Measurements from ENCODE around the gene CNTRL.

Gene CNTRL

GRCh38 chr9:121141306-121141705 lies 66.6 kb downstream of the CNTRL start:
- TF ChIP-seq GATA2 (IDR thresholded peaks at IDR 0.05; ENCODE audit: low read depth, low read length), result no peak
- TF ChIP-seq GATA3 (IDR thresholded peaks at IDR 0.05; ENCODE audit: low read depth, low read length), result no peak

- TF ChIP-seq GATA2 (IDR thresholded peaks at IDR 0.05; ENCODE audit: low read depth, low read length), result no peak
- no peak for TF ChIP-seq GATA3 (IDR thresholded peaks at IDR 0.05; ENCODE audit: low read depth, low read length)
Measured at GRCh38 chr9:121141706-121142105, 67.0 kb downstream of the CNTRL start.

- TF ChIP-seq GATA3 (IDR thresholded peaks at IDR 0.05; ENCODE audit: low read depth, low read length), result no peak
- no peak for TF ChIP-seq GATA2 (IDR thresholded peaks at IDR 0.05; ENCODE audit: low read depth, low read length)
Measured at GRCh38 chr9:121143771-121144170, 69.0 kb downstream of the CNTRL start.

DNA sequence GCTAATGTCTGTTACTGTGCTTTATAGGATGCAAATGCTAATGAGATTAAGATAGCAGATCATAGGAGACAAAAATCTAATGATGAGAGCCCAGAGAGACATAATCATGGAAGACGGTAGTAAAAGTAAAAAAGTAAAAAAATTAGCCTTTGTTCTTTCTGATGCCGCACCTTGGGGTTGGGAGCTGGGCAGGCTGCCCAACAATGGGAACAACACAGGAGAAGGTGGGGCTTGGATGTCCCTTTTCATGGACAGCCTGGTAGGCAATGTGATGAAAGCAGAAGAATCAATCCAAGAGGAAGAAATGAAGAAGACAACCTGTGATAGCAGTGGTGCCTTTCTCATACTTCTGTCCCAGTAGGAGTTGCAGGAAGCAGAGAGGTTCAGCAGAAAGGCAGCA lies 69.7 kb downstream of the CNTRL start:
- no peak for TF ChIP-seq GATA3 (IDR thresholded peaks at IDR 0.05; ENCODE audit: low read depth, low read length)
- no peak for TF ChIP-seq GATA2 (IDR thresholded peaks at IDR 0.05; ENCODE audit: low read depth, low read length)

DNA sequence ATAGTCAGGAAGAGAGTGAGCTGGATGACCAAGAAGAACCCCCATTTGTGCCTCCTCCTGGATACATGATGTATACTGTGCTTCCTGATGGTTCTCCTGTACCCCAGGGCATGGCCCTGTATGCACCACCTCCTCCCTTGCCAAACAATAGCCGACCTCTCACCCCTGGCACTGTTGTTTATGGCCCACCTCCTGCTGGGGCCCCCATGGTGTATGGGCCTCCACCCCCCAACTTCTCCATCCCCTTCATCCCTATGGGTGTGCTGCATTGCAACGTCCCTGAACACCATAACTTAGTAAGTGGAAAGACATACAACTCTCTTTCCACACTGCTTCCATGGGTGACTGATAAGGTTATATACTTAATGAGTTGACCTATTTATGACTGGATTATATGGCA lies 75.4 kb downstream of the CNTRL start:
- TF ChIP-seq GATA2 (IDR thresholded peaks at IDR 0.05; ENCODE audit: low read depth, low read length) (no peak), GATA3 (IDR thresholded peaks at IDR 0.05; ENCODE audit: low read depth, low read length) (no peak)

DNA sequence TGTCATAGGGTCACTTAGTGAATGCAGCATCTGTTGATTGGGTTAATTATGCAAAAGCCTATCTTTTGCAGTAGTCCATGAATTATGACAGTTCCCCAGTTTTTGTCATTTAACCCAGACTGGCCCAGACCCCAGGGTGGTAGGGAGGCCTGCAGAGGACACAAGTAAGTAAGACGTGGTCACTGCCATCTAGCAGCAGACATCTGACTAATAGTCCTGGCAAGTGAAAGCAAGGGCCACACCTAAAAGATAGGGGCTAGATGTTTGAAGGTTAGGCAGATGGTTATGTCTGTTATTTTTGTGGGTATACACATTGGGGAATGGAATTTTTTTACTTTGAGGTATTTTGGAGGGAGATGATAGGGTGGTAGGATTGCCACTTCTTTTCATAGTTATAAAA lies 78.9 kb downstream of the CNTRL start:
- TF ChIP-seq GATA2 (IDR thresholded peaks at IDR 0.05; ENCODE audit: low read depth, low read length) (no peak), GATA3 (IDR thresholded peaks at IDR 0.05; ENCODE audit: low read depth, low read length) (no peak)

GRCh38 chr9:121154782-121155181 lies 80.0 kb downstream of the CNTRL start:
- no peak for TF ChIP-seq GATA2 (IDR thresholded peaks at IDR 0.05; ENCODE audit: low read depth, low read length)
- no peak for TF ChIP-seq GATA3 (IDR thresholded peaks at IDR 0.05; ENCODE audit: low read depth, low read length)

GRCh38 chr9:121156263-121156731 lies 81.5 kb downstream of the CNTRL start:
- TF ChIP-seq GATA2 (IDR thresholded peaks at IDR 0.05; ENCODE audit: low read depth, low read length), result no peak
- TF ChIP-seq GATA3 (IDR thresholded peaks at IDR 0.05; ENCODE audit: low read depth, low read length), result no peak

- TF ChIP-seq GATA2 (IDR thresholded peaks at IDR 0.05; ENCODE audit: low read depth, low read length) (no peak), GATA3 (IDR thresholded peaks at IDR 0.05; ENCODE audit: low read depth, low read length) (no peak)
Measured at GRCh38 chr9:121157939-121158338, 83.2 kb downstream of the CNTRL start.

DNA sequence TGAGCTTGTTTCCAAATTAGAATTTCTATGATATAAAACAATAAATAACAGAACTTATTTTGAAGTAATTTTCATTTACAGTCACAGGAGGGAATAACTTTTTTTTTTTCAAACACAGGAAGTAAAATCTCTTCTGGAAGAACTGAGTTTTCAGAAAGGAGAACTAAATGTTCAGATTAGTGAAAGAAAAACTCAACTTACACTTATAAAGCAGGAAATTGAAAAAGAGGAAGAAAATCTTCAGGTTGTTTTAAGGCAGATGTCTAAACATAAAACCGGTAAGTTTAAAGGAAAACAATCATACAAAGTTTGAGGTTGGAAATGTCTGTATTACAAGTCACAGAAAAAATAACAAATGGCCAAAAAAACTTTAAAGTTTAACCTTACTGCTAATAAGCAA lies 85.3 kb downstream of the CNTRL start:
- TF ChIP-seq GATA2 (IDR thresholded peaks at IDR 0.05; ENCODE audit: low read depth, low read length) (no peak), GATA3 (IDR thresholded peaks at IDR 0.05; ENCODE audit: low read depth, low read length) (no peak)

- no peak for TF ChIP-seq GATA2 (IDR thresholded peaks at IDR 0.05; ENCODE audit: low read depth, low read length)
- TF ChIP-seq GATA3 (IDR thresholded peaks at IDR 0.05; ENCODE audit: low read depth, low read length), result no peak
Measured at GRCh38 chr9:121168052-121168451, 93.3 kb downstream of the CNTRL start.

DNA sequence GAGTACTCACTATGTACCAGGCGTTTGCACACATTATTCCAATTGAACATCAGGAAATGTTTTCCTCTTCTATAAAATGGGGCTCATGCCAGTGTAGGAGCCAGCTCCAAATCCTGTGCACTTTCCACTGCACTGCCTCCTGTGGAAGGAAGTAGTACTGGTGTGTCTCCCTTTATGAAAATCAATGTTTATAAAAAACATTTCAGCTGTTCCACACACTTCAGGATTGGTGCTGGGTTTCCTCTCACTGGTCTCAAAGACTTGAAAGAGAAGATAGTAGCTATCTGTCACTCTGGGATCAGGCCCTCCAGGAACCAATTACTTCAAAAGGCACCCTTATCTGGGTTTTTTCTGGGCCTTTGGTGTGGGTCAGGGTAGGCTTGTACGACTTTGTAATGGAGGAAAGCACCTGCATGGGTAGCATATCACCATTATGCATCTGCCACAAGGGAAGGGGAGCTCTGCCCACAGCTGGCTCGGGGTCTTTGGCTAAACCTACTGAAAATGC lies 94.4 kb downstream of the CNTRL start:
- TF ChIP-seq GATA2 (IDR thresholded peaks at IDR 0.05; ENCODE audit: low read depth, low read length) (no peak), GATA3 (IDR thresholded peaks at IDR 0.05; ENCODE audit: low read depth, low read length) (no peak)

DNA sequence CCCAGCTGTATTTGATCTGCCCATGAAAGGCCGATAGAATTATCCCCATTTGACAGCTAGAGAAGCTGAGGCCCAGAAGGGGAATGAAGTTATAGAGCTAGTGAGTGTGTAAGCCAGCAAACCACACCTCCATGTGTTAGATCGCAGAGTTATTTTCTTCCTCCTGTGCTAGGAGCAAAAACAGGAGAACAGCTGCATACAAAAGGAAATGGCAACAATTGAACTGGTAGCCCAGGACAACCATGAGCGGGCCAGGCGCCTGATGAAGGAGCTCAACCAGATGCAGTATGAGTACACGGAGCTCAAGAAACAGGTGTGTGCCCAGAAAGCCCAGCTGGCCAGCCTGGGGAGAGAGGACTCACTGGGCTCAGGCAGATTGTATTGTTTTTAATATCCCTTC lies 96.5 kb downstream of the CNTRL start:
- TF ChIP-seq GATA2 (IDR thresholded peaks at IDR 0.05; ENCODE audit: low read depth, low read length) (no peak), GATA3 (IDR thresholded peaks at IDR 0.05; ENCODE audit: low read depth, low read length) (no peak)

GRCh38 chr9:121172726-121173487 lies 98.2 kb downstream of the CNTRL start:
- TF ChIP-seq GATA2 (IDR thresholded peaks at IDR 0.05; ENCODE audit: low read depth, low read length) (no peak), GATA3 (IDR thresholded peaks at IDR 0.05; ENCODE audit: low read depth, low read length) (no peak)

- TF ChIP-seq GATA2 (IDR thresholded peaks at IDR 0.05; ENCODE audit: low read depth, low read length) (no peak), GATA3 (IDR thresholded peaks at IDR 0.05; ENCODE audit: low read depth, low read length) (no peak)
Measured at GRCh38 chr9:121173501-121173900, 98.7 kb downstream of the CNTRL start.
